Measurements from ENCODE around the gene SHFL. TPM values are rescaled to one million over a fixed set of nuclear protein-coding genes. Genes with fewer than 3 reads are reported as not detected.

Gene SHFL
- total RNA-seq, 4 donors from 2014 or later, result 39.9 to 125 (median 62.7) TPM

DNA sequence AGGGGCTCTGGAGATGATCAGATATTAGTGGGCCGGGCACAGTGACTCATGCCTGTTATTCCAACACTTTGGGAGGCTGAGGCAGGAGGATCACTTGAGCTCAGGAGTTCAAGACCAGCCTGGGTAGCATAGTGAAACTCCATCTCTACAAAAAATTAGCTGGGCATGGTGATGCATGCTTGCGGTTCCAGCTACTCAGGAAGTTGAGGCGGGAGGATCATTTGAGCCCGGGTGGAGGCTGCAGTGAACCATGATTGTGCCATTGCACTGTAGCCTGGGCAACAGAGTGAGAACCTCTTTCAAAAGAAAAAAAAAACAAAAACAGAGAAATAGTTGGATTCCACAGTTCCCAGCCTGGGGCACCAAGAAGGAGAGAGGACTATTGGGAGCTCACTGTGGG lies 17.9 kb upstream of the SHFL start:
- Histone ChIP-seq H3K4me1 (no peaks in the 10 kb centered on the region), H3K36me3 (no peaks in the 10 kb centered on the region), H3K9me3 (no peaks in the 10 kb centered on the region), H3K27me3 (no peaks in the 10 kb centered on the region), H3K27ac (no peak overlapping the region), H3K4me3 (no peak overlapping the region)
- DNase-seq, result no peak
- TF ChIP-seq POLR2A (IDR thresholded peaks at IDR 0.05), result no peak
- TF ChIP-seq, protein P1, sequence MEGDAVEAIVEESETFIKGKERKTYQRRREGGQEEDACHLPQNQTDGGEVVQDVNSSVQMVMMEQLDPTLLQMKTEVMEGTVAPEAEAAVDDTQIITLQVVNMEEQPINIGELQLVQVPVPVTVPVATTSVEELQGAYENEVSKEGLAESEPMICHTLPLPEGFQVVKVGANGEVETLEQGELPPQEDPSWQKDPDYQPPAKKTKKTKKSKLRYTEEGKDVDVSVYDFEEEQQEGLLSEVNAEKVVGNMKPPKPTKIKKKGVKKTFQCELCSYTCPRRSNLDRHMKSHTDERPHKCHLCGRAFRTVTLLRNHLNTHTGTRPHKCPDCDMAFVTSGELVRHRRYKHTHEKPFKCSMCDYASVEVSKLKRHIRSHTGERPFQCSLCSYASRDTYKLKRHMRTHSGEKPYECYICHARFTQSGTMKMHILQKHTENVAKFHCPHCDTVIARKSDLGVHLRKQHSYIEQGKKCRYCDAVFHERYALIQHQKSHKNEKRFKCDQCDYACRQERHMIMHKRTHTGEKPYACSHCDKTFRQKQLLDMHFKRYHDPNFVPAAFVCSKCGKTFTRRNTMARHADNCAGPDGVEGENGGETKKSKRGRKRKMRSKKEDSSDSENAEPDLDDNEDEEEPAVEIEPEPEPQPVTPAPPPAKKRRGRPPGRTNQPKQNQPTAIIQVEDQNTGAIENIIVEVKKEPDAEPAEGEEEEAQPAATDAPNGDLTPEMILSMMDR (IDR thresholded peaks at IDR 0.05), result no peak

DNA sequence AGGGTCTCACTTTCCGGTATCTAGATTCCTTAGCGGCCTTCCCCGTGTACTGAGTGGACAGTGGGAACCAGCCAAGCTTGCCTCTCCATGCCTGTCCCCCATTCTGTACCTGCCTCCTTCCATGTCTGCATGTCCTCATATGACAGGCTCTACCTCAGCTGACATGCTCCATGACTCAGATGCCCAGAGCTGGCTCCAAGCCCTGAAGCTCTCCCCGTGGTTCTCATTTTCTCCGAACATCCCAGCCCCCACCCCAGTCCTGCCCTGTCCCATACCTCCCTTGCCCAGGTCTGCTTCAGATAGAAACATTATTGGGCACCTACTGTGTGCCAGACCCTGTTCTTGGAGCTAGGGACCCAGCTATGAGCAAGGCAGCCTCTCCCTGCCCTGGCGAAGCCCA lies 17.1 kb upstream of the SHFL start:
- no peaks in the 10 kb centered on the region for H3K4me1 ChIP-seq
- no peak overlapping the region for H3K27ac ChIP-seq
- H3K36me3 ChIP-seq, result no peaks in the 10 kb centered on the region
- H3K27me3 ChIP-seq, result no peaks in the 10 kb centered on the region
- no peak for DNase-seq
- H3K9me3 ChIP-seq, result peaks cover 0 to 6% (median 2%) of the 10 kb centered on the region in 4 donors
- H3K4me3 ChIP-seq, result no peak overlapping the region
- TF ChIP-seq, protein P1 (IDR thresholded peaks at IDR 0.05), result no peak
- TF ChIP-seq POLR2A (IDR thresholded peaks at IDR 0.05), result no peak

DNA sequence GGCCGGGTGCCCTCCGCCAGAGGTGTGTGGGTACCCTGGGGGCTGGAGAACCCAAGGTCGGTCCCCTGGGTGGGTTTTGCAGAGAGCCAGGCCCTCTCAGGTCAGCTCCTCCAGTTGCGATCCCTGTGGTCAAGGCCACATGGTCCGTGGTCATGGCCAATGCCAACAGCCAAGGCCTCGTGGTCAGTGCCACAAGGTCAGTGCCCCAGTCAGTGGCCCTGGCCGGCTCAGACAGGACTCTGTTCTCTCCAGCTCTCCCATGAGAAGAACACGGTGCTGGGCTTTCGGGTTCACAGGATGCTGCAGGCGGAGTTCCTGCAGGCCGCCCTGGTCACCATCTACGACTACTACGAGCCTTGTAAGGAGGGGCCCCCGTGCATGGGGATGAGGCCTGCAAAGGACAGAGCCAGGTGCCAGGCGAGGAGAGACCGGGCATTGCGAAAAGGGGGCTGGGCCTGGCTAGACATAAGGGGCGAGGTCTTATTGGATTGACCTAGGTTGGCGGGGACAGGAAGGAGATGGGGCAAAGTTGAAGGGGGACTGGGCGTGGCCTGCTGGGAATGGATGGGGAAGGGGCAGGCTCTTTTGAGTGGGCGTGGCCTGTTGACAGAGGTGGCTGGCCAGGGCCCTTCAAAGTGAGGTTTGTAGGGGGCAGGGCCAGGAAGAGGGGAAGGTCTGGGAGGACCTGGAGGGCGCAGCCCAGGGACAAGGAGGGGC lies 15.2 kb upstream of the SHFL start:
- no peak for DNase-seq
- H3K9me3 ChIP-seq, result peaks cover 0 to 8% (median 3%) of the 10 kb centered on the region in 4 donors
- no peaks in the 10 kb centered on the region for H3K27me3 ChIP-seq
- no peak overlapping the region for H3K4me3 ChIP-seq
- TF ChIP-seq, protein P1 (IDR thresholded peaks at IDR 0.05), result no peak
- TF ChIP-seq POLR2A (IDR thresholded peaks at IDR 0.05), result no peak
- H3K36me3 ChIP-seq, result no peaks in the 10 kb centered on the region
- H3K27ac ChIP-seq, result no peak overlapping the region
- H3K4me1 ChIP-seq, result no peaks in the 10 kb centered on the region

DNA sequence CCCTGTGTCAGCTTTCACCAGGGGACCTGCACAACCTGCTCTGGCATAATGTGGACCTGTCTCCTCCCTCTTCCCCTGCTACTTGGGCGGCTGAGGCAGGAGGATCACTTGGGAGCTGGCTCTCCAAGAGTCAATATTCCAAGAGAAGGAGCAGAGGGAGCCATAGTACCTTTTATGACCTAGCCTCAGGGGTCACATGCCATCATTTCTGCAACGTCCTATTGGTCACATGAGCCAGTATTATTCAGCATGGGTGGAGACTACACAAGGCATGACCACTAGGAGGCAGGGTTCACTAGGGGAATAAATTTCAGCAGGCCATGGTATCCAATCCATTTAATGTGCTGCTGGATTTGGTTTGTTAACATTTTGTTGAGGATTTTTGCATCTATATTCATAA lies 12.0 kb upstream of the SHFL start:
- Histone ChIP-seq H3K9me3 (peaks cover 0 to 8% (median 3%) of the 10 kb centered on the region in 4 donors), H3K4me1 (no peaks in the 10 kb centered on the region), H3K27ac (no peak overlapping the region), H3K27me3 (no peaks in the 10 kb centered on the region), H3K4me3 (no peak overlapping the region), H3K36me3 (no peaks in the 10 kb centered on the region)
- TF ChIP-seq POLR2A (IDR thresholded peaks at IDR 0.05), result no peak
- TF ChIP-seq, protein P1 (IDR thresholded peaks at IDR 0.05), result peak in 5 of 6 experiments; percentile 19 to 62 (median 37)
- peak in 2 of 3 donors; percentile 29 to 62 for DNase-seq

DNA sequence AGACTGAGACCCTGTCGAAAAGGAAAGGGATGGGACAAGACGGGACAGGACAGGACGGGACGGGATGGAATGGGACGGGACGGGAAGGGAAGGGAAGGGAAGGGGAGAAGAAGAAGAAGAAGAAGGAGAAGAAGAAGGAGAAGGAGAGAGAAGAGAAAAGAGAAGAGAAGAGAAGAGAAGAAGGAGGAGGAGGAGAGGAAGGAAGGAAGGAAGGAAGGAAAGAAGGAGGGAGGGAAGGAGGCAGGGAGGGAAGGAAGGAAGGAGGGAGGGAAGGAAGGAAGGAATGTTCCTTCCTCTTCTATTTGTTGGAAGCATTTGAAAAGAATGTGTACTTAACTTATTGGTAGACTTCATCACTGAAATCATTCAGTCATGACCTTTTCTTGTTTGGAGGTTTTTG lies 9.6 kb upstream of the SHFL start:
- no peaks in the 10 kb centered on the region for H3K27me3 ChIP-seq
- H3K4me1 ChIP-seq, result no peaks in the 10 kb centered on the region
- no peak overlapping the region for H3K27ac ChIP-seq
- no peak overlapping the region for H3K4me3 ChIP-seq
- DNase-seq, result no peak
- peaks cover 0 to 8% (median 3%) of the 10 kb centered on the region in 4 donors for H3K9me3 ChIP-seq
- no peaks in the 10 kb centered on the region for H3K36me3 ChIP-seq
- no peak for TF ChIP-seq POLR2A (IDR thresholded peaks at IDR 0.05)
- TF ChIP-seq, protein P1 (IDR thresholded peaks at IDR 0.05), result no peak
